22Rv1 (cell line): Measurements from ENCODE around the gene CCDC169.

ENCODE experiments used
- H3K27ac ChIP-seq: fragments of 450-650 bp; 2 replicates; pipeline ENCODE4 v1.5.1; 2017
- ZFX ChIP-seq: fragments of 450-650 bp; IDR thresholded peaks from 2 replicates; pipeline ENCODE4 v1.6.1; 2017; ENCODE audit warnings: antibody characterized with exemption, borderline replicate concordance
- TF ChIP-seq, protein P1 (sequence below): fragments of 450-650 bp; IDR thresholded peaks from 2 replicates; pipeline ENCODE4 v1.5.1; 2017; ENCODE audit warnings: mild to moderate bottlenecking

Gene CCDC169

DNA sequence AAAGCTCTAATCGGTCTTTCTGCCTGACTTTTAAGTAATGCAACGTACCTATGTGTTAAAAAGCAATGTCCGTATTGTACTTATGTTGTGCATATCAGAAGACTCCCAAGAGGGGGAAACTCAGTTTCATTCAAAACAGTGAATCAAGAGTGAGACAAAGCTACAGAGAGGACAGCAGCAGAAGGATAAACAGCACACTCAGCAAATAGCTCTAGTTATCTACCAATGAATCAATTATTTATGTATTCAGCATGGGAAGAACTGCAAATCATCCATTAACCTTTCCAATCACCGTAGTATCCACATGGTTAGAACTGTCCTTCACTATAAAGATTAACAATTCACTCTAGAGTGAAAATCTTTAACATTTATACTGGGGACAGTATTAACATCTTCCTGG, 46.6 kb downstream of the CCDC169 start:
- H3K27ac ChIP-seq, result no peak overlapping the region
- TF ChIP-seq ZFX, result no peak
- TF ChIP-seq, protein P1, sequence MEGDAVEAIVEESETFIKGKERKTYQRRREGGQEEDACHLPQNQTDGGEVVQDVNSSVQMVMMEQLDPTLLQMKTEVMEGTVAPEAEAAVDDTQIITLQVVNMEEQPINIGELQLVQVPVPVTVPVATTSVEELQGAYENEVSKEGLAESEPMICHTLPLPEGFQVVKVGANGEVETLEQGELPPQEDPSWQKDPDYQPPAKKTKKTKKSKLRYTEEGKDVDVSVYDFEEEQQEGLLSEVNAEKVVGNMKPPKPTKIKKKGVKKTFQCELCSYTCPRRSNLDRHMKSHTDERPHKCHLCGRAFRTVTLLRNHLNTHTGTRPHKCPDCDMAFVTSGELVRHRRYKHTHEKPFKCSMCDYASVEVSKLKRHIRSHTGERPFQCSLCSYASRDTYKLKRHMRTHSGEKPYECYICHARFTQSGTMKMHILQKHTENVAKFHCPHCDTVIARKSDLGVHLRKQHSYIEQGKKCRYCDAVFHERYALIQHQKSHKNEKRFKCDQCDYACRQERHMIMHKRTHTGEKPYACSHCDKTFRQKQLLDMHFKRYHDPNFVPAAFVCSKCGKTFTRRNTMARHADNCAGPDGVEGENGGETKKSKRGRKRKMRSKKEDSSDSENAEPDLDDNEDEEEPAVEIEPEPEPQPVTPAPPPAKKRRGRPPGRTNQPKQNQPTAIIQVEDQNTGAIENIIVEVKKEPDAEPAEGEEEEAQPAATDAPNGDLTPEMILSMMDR, result no peak

DNA sequence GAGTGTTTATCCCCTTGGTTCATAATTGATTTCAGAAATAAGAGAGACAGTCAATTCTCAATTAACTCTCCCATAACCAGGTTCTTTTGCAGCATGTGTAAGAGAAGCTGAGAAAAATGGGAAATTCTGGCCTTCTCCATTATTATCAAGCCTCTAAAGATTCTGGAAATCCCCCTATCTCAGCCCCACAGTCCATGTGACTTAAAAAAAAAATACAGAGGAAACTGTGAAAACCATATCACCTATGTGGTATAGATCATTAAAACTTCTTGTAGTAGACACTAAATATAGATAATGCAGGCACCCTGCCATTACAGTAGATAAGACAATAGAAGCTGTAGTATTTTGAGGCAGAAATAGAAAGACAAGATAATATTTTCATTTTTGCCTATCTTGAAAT, 48.9 kb downstream of the CCDC169 start:
- TF ChIP-seq, protein P1, result no peak
- no peak for TF ChIP-seq ZFX

DNA sequence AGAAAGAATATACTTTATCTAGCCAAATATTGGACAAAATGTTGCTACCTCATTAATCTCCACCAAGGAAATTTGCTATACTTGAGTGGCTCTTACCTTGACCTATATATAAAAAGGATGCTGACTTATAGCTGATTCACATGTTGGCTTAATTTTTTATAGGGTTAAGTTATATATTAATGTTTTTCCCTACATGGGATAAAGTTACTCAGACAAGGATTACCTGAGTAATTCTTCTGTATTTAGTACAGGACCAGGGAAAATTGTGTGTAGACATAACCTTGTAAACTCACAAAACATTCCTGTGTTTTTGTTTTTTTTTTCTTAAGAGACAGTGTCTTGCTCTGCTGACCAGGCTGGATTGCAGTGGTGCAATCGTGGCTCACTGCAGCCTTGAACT, 52.6 kb downstream of the CCDC169 start:
- no peak for TF ChIP-seq ZFX
- TF ChIP-seq, protein P1, result no peak
- no peak overlapping the region for H3K27ac ChIP-seq

More for the DNA sequence above, 48.9 kb downstream of the CCDC169 start:
- no peak overlapping the region for H3K27ac ChIP-seq

DNA sequence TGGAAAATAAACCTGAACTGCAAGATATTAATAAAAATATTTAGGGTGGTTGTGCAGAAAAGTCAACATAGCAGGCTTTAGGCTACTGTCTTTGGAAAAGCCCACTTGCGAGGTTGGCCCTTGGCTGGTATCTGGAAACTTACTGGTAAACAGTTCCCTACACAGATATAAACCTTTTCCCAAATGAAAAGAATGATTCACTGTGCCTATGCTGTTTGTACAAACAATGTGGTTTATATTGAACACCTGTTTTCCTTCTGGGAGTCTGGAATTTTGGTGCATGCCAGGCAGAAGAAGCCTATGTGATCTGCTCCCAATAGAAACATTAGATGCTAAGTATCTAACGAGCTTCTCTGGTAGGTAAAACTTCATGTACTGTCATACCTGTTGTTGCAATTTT, 53.5 kb downstream of the CCDC169 start:
- TF ChIP-seq, protein P1, result no peak
- no peak for TF ChIP-seq ZFX
- no peak overlapping the region for H3K27ac ChIP-seq

DNA sequence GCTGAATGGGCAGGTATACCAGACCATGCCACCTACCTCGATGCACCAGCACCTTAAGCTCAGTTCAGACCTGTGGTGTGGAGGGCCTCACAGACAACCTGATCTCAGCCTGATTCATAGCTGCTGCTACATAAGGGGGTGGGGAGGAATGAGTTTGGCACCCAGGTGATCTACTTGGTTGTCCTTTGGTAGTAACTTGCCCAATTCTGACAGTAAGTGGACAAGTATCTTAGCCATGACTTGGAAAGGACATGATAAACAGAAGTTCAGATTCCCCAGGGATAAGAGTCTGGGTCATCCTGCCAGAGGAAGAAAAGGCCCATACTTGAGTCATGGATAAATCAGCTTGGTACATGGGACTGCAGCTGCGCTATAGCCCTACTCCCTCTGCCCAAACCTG, 54.9 kb downstream of the CCDC169 start:
- TF ChIP-seq, protein P1, result no peak
- TF ChIP-seq ZFX, result no peak
- H3K27ac ChIP-seq, result no peak overlapping the region

DNA sequence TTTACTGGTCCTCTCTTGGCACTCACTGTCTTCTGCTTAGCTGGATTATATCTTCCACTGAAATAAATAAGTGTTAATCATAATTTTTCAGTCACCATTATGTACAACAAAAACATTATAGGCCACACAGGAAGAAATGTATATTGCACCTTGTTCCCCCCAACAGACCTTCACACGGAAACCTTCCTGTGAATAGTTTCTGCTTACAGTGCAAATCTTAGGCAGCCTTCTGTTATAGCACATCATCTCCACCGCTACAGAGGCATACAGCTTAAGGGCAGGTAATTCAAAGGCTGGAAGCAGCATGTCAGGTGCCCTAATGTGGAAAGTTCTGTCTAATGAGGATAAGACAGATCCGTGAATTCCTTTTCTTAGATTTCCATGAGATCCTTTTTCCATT, 66.4 kb downstream of the CCDC169 start:
- TF ChIP-seq, protein P1, result no peak
- no peak for TF ChIP-seq ZFX
- no peak overlapping the region for H3K27ac ChIP-seq

DNA sequence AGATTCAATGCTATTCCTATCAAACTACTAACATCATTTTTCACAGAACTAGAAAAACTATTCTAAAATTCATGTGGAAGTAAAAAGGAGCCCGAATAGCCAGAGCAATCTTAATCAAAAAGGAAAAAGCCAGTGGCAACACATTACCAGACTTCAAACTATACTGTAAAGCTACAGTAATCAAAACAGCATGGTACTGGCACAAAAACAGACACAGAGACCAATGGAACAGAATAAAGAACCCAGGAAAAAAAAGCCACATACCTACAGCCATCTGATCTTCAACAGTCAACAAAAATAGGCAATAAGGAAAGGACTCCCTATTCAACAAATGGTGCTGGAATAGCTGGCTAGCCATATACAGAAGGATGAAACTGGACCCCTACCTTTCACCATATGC, 72.9 kb downstream of the CCDC169 start:
- TF ChIP-seq ZFX, result no peak
- TF ChIP-seq, protein P1, result no peak
- no peak overlapping the region for H3K27ac ChIP-seq
